Measurements from ENCODE around the gene DOCK1. TPM values are rescaled to one million over a fixed set of nuclear protein-coding genes. Genes with fewer than 3 reads are reported as not detected.

Gene DOCK1
- polyA plus RNA-seq, 1 of the 3 experiments (the other 2 are of a cell fraction), result 15.5 TPM

- TF ChIP-seq RCOR1 (IDR thresholded peaks at IDR 0.05; ENCODE audit: low read length), result no peak
- no peak for TF ChIP-seq RXRA (IDR thresholded peaks at IDR 0.05; ENCODE audit: borderline replicate concordance, low read depth)
- TF ChIP-seq FOSL2 (IDR thresholded peaks at IDR 0.05; ENCODE audit: borderline replicate concordance, low read depth), result no peak
- no peak for TF ChIP-seq GATA2 (CRISPR knock-in tag; IDR thresholded peaks at IDR 0.05)
- Histone ChIP-seq H3K27me3 (ENCODE audit: insufficient read depth) (no peaks in the 10 kb centered on the region), H3F3A (replicated peaks; ENCODE audit: insufficient read depth) (no peaks in the 10 kb centered on the region), H3K4me1 (ENCODE audit: control insufficient read depth in 1 of 2, insufficient read depth in 2 of 2, low read depth in 1 of 2, low read length in 1 of 2) (no peaks in the 10 kb centered on the region), H4K20me1 (ENCODE audit: insufficient read depth) (no peaks in the 10 kb centered on the region), H3K36me3 (replicated peaks in 1 of 2; ENCODE audit: control insufficient read depth in 1 of 2, insufficient read depth in 2 of 2, low read length in 1 of 2) (peaks cover 5 to 25% of the 10 kb centered on the region in 2 experiments), H3K27ac (ENCODE audit: low read depth in 2 of 2, low read length in 1 of 2) (no peak overlapping the region), H3K9me3 (no peaks in the 10 kb centered on the region), H3K79me2 (ENCODE audit: insufficient read depth) (no peaks in the 10 kb centered on the region), H3K4me2 (no peak overlapping the region), H2AFZ (ENCODE audit: low read depth) (no peak overlapping the region), H3K9ac (no peak overlapping the region), H3K4me3 (ENCODE audit: low read depth in 2 of 2, low read length in 1 of 2) (no peak overlapping the region), H3K9me2 (no peaks in the 10 kb centered on the region)
- 95% methylated on average over 11 of the region's 12 CpGs for WGBS (ENCODE audit: low lambda C conversion rate)
- ChIA-PET POLR2A (no interaction called here), CTCF (interaction anchor here (0.6 to 1.3 kb wide), 3 partner anchors 20 to 1029 kb away, joined by 3 to 4 read pairs (median 3); no protein-coding TSS in a partner anchor)
- no peak for DNase-seq
Observed at GRCh38 chr10:127415901-127416581, 510.8 kb downstream of the DOCK1 start.

- Histone ChIP-seq H3K36me3 (replicated peaks in 1 of 2; ENCODE audit: control insufficient read depth in 1 of 2, insufficient read depth in 2 of 2, low read length in 1 of 2) (peaks cover 5 to 21% of the 10 kb centered on the region in 2 experiments), H3K27me3 (ENCODE audit: insufficient read depth) (no peaks in the 10 kb centered on the region), H3K9ac (no peak overlapping the region), H3K9me2 (no peaks in the 10 kb centered on the region), H3K27ac (ENCODE audit: low read depth in 2 of 2, low read length in 1 of 2) (no peak overlapping the region), H4K20me1 (ENCODE audit: insufficient read depth) (no peaks in the 10 kb centered on the region), H3K4me2 (no peak overlapping the region), H3K4me1 (ENCODE audit: control insufficient read depth in 1 of 2, insufficient read depth in 2 of 2, low read depth in 1 of 2, low read length in 1 of 2) (no peaks in the 10 kb centered on the region), H3K9me3 (no peaks in the 10 kb centered on the region), H2AFZ (ENCODE audit: low read depth) (no peak overlapping the region), H3K79me2 (ENCODE audit: insufficient read depth) (no peaks in the 10 kb centered on the region), H3F3A (replicated peaks; ENCODE audit: insufficient read depth) (no peaks in the 10 kb centered on the region), H3K4me3 (ENCODE audit: low read depth in 2 of 2, low read length in 1 of 2) (no peak overlapping the region)
- POLR2A ChIA-PET, result no interaction called here
- no peak for TF ChIP-seq NRF1 (IDR thresholded peaks at IDR 0.05; ENCODE audit: low read depth, low read length)
- no peak for TF ChIP-seq TAF1 (IDR thresholded peaks at IDR 0.05; ENCODE audit: borderline replicate concordance, low read depth, low read length)
- TF ChIP-seq EP300 (IDR thresholded peaks at IDR 0.05; ENCODE audit: borderline replicate concordance in 1 of 2, low read depth in 1 of 2, low read length in 1 of 2), result no peak
- no peak for TF ChIP-seq GATA2 (CRISPR knock-in tag; IDR thresholded peaks at IDR 0.05)
- TF ChIP-seq TCF12 (IDR thresholded peaks at IDR 0.05), result no peak
- TF ChIP-seq FOSL2 (IDR thresholded peaks at IDR 0.05; ENCODE audit: borderline replicate concordance, low read depth), result no peak
- TF ChIP-seq RFX5 (IDR thresholded peaks at IDR 0.05; ENCODE audit: low read length), result no peak
- no peak for TF ChIP-seq RCOR1 (IDR thresholded peaks at IDR 0.05; ENCODE audit: low read length)
- no peak for TF ChIP-seq RAD21 (IDR thresholded peaks at IDR 0.05; ENCODE audit: low read length)
- TF ChIP-seq FOXM1 (IDR thresholded peaks at IDR 0.05; ENCODE audit: low read depth), result no peak
- TF ChIP-seq GABPA (IDR thresholded peaks at IDR 0.05; ENCODE audit: low read depth), result no peak
- WGBS (ENCODE audit: low lambda C conversion rate), result 90% methylated on average over 3 of the region's 10 CpGs
- CTCF ChIA-PET, result interaction anchor here (1.1 to 1.3 kb wide), 2 partner anchors 19 to 652 kb away, joined by 3 read pairs; no protein-coding TSS in a partner anchor
- no peak for DNase-seq
Observed at GRCh38 chr10:127417031-127417430, 511.8 kb downstream of the DOCK1 start.

Data from SK-N-SH (cell line).